Stimulated activated CD4-positive, alpha-beta T cell treated with anti-CD3 and anti-CD28 coated beads, Interleukin-1b, Interleukin-23, amount 100 ng/mL, for 4 hours (primary cell): Measurements from ENCODE around the gene PLOD2.
"Not testable (repeated sequence)": the region's sequence is repeated elsewhere in the genome, so short reads cannot be mapped to it uniquely, and the experiment has no call there.

Source experiments
- DNase-seq, 2 donors: peaks; one replicate each; pipeline ENCODE4 v3.0.0-alpha.2; 2020; ENCODE audit warnings: low read depth in 2 of 2

Gene PLOD2

DNA sequence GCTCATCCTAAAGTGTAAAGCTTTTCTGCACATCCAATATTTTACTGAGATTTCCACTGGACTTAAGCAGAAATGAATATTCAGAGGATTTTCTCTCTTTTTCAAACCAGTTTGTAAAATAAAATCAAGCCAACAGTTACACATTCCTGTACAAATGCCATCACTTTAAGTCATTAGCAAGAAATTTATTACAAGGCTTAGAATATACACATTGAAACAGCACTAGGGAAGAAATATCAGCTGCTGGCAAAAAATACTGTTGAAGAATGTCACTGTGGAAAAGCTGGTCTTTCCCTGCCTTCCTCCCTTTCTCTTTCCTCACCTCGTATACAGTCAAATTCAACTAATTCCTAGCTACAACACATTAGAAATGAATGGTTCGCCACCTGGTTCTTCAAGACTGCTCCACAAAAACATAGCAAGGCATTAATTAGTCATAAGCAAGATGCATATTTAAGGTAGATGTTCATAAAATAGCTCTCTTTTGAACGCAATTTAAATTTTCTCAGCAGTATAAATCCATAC is 21.3 kb downstream of the PLOD2 start:
- no peak for DNase-seq

- no peak for DNase-seq
Observed at GRCh38 chr3:146138902-146139301, 22.1 kb downstream of the PLOD2 start.

DNA sequence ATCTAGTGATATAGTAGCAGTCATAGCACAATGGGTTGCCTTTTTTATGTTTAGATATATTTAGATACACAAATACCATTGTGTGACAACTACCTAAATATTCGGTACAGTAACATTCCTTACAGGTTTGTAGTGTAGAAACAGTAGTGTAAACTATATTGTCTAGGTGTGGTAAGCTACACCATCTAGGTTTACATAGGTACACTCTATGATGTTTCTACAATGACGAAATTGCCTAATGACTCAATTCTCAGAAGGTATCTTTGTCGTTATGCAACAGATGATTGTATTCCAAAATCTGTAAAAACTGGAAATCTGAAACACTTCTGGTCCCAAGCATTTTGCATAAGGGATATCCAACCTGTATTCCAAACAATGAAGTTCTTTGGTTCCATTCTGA is 24.3 kb downstream of the PLOD2 start:
- no peak for DNase-seq

- no peak for DNase-seq
Observed at GRCh38 chr3:146134348-146135117, 26.5 kb downstream of the PLOD2 start.

DNA sequence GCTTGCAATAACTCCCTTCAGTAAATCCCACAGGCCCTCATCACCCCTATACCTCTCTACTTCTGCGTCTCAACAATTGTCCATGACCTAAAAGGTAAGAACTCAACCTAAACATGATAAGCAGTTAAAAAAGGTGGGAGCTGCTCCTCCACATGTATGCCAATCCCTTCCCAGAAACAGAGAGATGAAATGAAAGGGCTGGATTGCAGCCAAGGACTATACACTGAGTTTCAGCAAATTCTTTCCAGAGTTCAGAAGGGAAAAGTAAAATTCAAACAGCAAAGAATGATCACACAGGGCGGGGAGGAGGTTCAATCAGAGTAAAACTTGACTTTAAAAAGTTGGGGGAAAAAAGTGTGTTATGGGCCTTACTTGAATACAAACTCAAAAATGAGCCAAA is 27.5 kb downstream of the PLOD2 start:
- no peak for DNase-seq

GRCh38 chr3:146131616-146132410 is 29.2 kb downstream of the PLOD2 start:
- DNase-seq, result no peak

- no peak for DNase-seq
Observed at GRCh38 chr3:146130881-146131371, 30.1 kb downstream of the PLOD2 start.

GRCh38 chr3:146129750-146130149 is 31.2 kb downstream of the PLOD2 start:
- DNase-seq, result no peak

- DNase-seq, result no peak
Observed at GRCh38 chr3:146128939-146129338, 32.0 kb downstream of the PLOD2 start.

- DNase-seq, result no peak
Observed at GRCh38 chr3:146128179-146128578, 32.8 kb downstream of the PLOD2 start.

- no peak for DNase-seq
Observed at GRCh38 chr3:146125951-146126350, 35.0 kb downstream of the PLOD2 start.

- no peak for DNase-seq
Observed at GRCh38 chr3:146124126-146124801, 36.7 kb downstream of the PLOD2 start.

DNA sequence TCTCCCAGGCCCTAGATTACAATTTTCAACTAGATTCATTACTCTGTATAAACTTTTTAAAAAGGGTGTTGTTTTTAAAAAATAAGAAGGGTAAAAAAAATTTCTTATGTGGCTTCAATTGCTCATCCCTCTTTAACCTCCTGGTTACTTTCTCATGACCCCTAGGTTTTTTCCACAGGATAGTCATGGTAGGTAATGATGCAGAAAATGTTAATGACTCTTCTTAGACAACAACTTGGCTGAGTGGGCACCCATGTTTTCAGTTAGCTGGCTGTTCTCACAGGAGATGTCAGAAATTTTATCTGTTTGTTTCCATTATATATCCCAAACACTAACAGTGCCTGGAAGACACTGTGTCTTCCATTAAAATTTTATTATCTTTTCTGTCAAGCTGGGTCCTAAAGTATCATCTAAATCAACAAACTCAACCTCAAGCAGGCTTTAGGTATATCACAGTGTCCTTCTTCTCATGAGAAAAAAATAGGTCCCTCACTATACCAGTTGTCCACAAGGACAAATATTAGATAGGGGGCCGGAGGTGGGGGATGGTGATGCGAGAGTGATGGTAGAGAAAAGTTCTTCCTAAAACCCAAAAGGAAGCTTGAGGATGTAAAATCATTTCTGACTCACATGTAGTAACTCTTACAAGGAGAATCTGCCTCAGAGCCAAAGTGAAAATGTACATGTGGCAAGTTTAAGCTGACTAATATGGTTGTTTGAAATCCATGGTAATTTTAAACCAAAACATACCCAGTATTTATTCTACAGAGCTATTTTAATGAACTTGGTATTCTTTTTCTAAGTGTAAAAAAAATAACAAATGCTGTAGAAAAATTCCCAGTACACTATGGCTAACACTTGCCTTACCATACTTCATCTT is 43.3 kb downstream of the PLOD2 start:
- no peak for DNase-seq

DNA sequence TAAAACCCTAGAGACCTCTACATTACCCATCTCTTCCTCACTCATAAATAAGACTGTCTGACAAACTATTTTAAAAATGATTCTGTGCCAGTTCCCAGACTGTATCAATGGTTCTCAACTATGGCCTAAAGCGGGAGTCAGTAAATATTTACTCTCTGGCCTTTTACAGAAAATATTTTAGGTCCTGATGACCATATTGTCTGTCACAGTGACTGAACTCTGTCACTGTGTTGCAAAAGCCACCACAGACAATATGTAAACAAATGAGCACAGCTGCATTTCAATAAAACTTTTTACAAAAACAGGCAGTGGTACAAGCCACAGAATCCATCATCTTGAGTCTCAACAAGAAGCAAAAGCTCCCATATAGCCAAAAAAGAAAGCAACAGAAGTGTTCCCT is 45.4 kb downstream of the PLOD2 start:
- DNase-seq, result no peak

GRCh38 chr3:146113804-146114203 is 47.2 kb downstream of the PLOD2 start:
- DNase-seq, result not testable (repeated sequence)

GRCh38 chr3:146111337-146111736 is 49.6 kb downstream of the PLOD2 start:
- no peak for DNase-seq

DNA sequence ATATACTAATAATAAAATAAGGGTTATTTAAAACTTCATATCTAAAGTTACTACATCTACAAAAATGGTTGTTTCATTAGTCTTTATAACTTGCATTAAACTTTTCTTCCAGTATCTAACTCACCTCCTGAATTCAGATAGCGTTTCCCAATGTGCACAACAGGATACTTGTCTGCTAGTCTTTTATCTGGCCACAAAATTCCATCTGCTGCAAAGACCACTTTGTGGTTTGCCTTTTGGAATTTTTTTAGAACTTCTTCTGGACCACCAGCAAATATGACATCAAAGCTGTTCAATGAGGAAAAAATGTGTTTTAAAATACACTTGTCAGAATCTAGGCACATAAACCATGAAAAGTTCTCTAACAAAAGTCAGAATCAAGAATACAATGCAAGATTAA is 50.8 kb downstream of the PLOD2 start:
- no peak for DNase-seq

- no peak for DNase-seq
Observed at GRCh38 chr3:146106986-146107385, 54.0 kb downstream of the PLOD2 start.

- DNase-seq, result no peak
Observed at GRCh38 chr3:146104068-146104467, 56.9 kb downstream of the PLOD2 start.

DNA sequence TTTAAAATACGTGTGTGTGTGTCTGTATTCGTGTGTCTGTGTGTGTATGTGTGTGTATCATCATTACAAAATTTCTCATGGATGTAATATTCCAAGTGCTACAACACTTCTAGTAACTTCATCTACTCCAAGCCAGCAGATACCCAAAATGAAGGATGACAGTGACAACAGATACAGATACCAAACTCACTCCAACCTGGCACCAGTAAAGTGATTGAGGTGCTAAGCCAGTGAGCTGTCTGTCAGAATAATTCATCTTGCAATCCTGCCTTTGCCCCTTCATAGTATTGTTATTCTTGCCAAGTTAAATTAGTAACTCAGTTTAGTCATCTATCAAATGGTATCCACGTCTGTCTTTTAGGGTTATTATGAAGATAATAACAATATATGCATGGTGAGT is 58.1 kb downstream of the PLOD2 start:
- DNase-seq, result no peak

GRCh38 chr3:146101538-146101937 is 59.4 kb downstream of the PLOD2 start:
- no peak for DNase-seq
